Astrocyte (in vitro differentiated cells and primary cell): ENCODE measurements around the gene OXER1. TPM values are rescaled to one million over a fixed set of nuclear protein-coding genes. Genes with fewer than 3 reads are reported as not detected.

Experiments used
- DNase-seq: peaks from one replicate; pipeline ENCODE4 v3.0.0-alpha.2; 2010; ENCODE audit warnings: low read depth
- FAIRE-seq: peaks from 2 replicates; lab custom pipeline; 2011; peaks lifted over from hg19 to GRCh38; lab: Jason Lieb, UNC
- H2AFZ ChIP-seq: 2 replicates; pipeline ENCODE4 v1.6.0; 2012; ENCODE audit warnings: low read depth, low read length, inconsistent platforms
- H3K27ac ChIP-seq: 2 replicates; pipeline ENCODE4 v1.5.1; 2011; ENCODE audit warnings: low read depth, low read length, inconsistent platforms
- H3K27me3 ChIP-seq: 2 replicates; pipeline ENCODE4 v1.6.0; 2011; ENCODE audit warnings: low read length, inconsistent platforms; ENCODE audit not compliant: insufficient read depth
- H3K36me3 ChIP-seq: 2 replicates; pipeline ENCODE4 v1.5.1; 2011; ENCODE audit warnings: low read length, inconsistent platforms; ENCODE audit not compliant: insufficient read depth
- H3K4me1 ChIP-seq: 2 replicates; pipeline ENCODE4 v1.5.1; 2011; ENCODE audit warnings: low read length, inconsistent platforms; ENCODE audit not compliant: insufficient read depth
- H3K4me2 ChIP-seq: 2 replicates; pipeline ENCODE4 v1.6.0; 2012; ENCODE audit warnings: low read length, inconsistent platforms
- H3K4me3 ChIP-seq: 2 replicates; pipeline ENCODE4 v1.5.1; 2011; ENCODE audit warnings: low read depth, mild to moderate bottlenecking, low read length, inconsistent platforms; ENCODE audit not compliant: insufficient read depth
- H3K79me2 ChIP-seq: 2 replicates; pipeline ENCODE4 v1.6.0; 2012; ENCODE audit warnings: mild to moderate bottlenecking, low read length, inconsistent platforms; ENCODE audit not compliant: insufficient read depth
- H3K9ac ChIP-seq: 2 replicates; pipeline ENCODE4 v1.6.0; 2012; ENCODE audit warnings: mild to moderate bottlenecking, low read length, inconsistent platforms
- H3K9me3 ChIP-seq: 2 replicates; pipeline ENCODE4 v1.5.1; 2012; ENCODE audit warnings: low read depth, mild to moderate bottlenecking, low read length, inconsistent platforms; ENCODE audit not compliant: insufficient read depth
- H4K20me1 ChIP-seq: 2 replicates; pipeline ENCODE4 v1.6.0; 2012; ENCODE audit warnings: low read length, inconsistent platforms; ENCODE audit not compliant: insufficient read depth
- H3K27ac Mint-ChIP-seq: one replicate; pipeline ENCODE4 v1.8.0; 2021; ENCODE audit warnings: mild to moderate bottlenecking, mixed read lengths; ENCODE audit not compliant: unreplicated experiment
- H3K27me3 Mint-ChIP-seq: one replicate; pipeline ENCODE4 v1.8.0; 2021; ENCODE audit warnings: low read depth, mixed read lengths; ENCODE audit not compliant: unreplicated experiment
- H3K36me3 Mint-ChIP-seq: one replicate; pipeline ENCODE4 v1.8.0; 2021; ENCODE audit warnings: low read depth, mixed read lengths; ENCODE audit not compliant: unreplicated experiment
- H3K4me1 Mint-ChIP-seq: one replicate; pipeline ENCODE4 v1.8.0; 2021; ENCODE audit warnings: low read depth, mixed read lengths; ENCODE audit not compliant: unreplicated experiment
- H3K4me3 Mint-ChIP-seq: one replicate; pipeline ENCODE4 v1.8.0; 2021; ENCODE audit warnings: mild to moderate bottlenecking, moderate library complexity, mixed read lengths; ENCODE audit not compliant: unreplicated experiment
- H3K9me3 Mint-ChIP-seq: one replicate; pipeline ENCODE4 v1.8.0; 2021; ENCODE audit warnings: mild to moderate bottlenecking, mixed read lengths; ENCODE audit not compliant: unreplicated experiment
- EZH2 ChIP-seq: IDR thresholded peaks from 2 replicates; pipeline ENCODE4 v1.6.1; 2012; ENCODE audit warnings: mild to moderate bottlenecking, low read length, inconsistent platforms; ENCODE audit not compliant: insufficient read depth
- total RNA-seq: library from RNA; stranded (reverse); gene quantifications from 2 replicates; pipeline ENCODE4 v1.2.1, GENCODE V29; 2021
- TF ChIP-seq, protein P1 (sequence below): IDR thresholded peaks from 2 replicates; pipeline ENCODE4 v1.5.1; 2011; ENCODE audit warnings: low read depth, mild to moderate bottlenecking, inconsistent platforms, low read length, moderate library complexity; ENCODE audit not compliant: insufficient read depth

OXER1 gene
- total RNA-seq, 1 donor from 2014 or later = 0.39 TPM

DNA sequence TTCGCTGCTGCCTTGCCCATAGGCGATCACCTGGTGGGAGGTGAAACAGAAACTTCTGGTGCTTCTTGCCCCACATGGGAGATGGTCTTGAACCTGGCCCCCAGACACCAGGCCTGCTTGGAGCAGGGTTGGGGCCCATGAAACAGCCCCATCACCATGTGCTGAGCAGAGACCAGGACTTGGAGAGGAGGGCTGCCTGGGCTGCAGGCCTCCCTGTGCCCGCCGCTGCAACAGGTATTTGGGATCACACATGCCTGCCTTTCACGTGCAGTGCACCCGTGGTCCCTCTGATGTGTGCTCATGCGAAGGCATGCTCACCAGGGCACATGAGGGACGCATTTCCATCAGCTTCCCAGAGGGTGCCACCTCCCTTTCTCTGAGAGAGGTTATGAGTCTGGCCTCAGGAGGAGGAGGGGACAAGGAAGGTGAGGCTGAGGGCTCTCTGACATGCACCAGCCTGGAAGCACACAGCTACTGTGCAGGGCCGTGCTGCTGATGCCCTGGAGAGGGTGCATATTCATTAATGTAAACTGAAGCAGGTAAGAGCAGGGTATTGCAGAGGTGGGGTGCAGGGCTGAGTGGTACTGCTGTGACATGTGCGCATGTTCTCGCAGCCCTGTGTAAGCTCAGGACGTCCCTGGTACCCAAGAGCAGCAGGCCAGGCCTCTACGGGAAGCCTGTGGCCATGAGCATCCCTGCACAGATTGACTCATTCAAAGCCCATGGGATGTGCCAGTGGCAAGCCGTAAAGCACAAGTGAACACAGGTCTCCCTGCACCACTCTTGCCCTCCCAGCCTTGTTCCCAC, 4.2 kb upstream of the OXER1 start:
- H3K9me3 Mint-ChIP-seq = peaks cover 1% of the 10 kb centered on the region
- no peak overlapping the region for H3K4me3 Mint-ChIP-seq
- Histone ChIP-seq H3K4me3 (no peak overlapping the region), H4K20me1 (no peaks in the 10 kb centered on the region), H2AFZ (no peak overlapping the region), H3K79me2 (no peaks in the 10 kb centered on the region), H3K9ac (no peak overlapping the region), H3K27me3 (no peaks in the 10 kb centered on the region), H3K9me3 (no peaks in the 10 kb centered on the region), H3K4me2 (no peak overlapping the region), H3K27ac (no peak overlapping the region), H3K36me3 (no peaks in the 10 kb centered on the region), H3K4me1 (no peaks in the 10 kb centered on the region)
- no peaks in the 10 kb centered on the region for H3K4me1 Mint-ChIP-seq
- TF ChIP-seq EZH2 = no peak
- TF ChIP-seq, protein P1, sequence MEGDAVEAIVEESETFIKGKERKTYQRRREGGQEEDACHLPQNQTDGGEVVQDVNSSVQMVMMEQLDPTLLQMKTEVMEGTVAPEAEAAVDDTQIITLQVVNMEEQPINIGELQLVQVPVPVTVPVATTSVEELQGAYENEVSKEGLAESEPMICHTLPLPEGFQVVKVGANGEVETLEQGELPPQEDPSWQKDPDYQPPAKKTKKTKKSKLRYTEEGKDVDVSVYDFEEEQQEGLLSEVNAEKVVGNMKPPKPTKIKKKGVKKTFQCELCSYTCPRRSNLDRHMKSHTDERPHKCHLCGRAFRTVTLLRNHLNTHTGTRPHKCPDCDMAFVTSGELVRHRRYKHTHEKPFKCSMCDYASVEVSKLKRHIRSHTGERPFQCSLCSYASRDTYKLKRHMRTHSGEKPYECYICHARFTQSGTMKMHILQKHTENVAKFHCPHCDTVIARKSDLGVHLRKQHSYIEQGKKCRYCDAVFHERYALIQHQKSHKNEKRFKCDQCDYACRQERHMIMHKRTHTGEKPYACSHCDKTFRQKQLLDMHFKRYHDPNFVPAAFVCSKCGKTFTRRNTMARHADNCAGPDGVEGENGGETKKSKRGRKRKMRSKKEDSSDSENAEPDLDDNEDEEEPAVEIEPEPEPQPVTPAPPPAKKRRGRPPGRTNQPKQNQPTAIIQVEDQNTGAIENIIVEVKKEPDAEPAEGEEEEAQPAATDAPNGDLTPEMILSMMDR = no peak
- FAIRE-seq = no peak
- DNase-seq = no peak
- H3K36me3 Mint-ChIP-seq = peaks cover 10% of the 10 kb centered on the region
- no peak overlapping the region for H3K27ac Mint-ChIP-seq
- no peaks in the 10 kb centered on the region for H3K27me3 Mint-ChIP-seq

DNA sequence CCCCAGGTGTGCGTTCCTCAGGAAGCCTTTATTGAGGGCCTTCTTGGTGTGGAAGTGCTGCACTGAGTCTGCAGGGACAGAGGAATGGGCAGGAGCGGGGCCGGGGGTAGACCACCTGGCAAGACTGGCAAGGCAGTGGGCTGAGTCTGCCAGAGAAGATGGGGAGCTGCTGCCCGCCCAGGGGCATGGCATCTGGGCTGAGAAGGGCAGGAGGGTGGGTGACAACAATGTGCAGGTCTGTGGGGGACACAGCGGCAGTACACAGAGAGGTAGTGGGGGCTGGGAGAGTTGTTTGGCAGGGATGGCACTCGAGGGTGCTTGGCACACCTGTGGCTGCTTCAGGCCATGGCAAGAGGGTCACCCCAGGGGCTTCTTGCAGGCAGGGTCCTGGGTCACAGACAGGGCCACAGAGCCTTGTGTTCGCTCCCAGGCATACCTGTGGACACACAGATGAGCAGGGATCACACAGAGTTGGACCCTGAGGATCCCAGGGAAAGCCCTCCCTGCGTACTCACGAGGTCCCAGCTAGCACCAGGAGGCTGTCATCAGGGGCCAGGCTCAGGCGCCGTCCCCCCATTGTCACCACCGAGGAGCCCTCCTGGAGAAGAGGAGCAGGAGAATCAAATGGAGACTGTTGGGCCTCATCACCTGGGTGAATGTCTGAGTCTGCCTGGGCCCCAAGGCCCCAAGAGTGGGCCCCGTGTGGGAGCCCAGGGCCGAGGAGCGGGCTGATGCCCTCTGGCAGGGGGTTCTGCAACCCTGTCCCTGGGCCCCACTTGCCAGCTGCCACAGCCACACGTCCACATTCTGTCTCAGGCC, 3.4 kb upstream of the OXER1 start:
- peaks cover 15% of the 10 kb centered on the region for H3K36me3 Mint-ChIP-seq
- Histone ChIP-seq H3K4me2 (no peak overlapping the region), H3K9me3 (no peaks in the 10 kb centered on the region), H2AFZ (no peak overlapping the region), H3K27ac (no peak overlapping the region), H3K36me3 (no peaks in the 10 kb centered on the region), H3K79me2 (no peaks in the 10 kb centered on the region), H3K4me3 (no peak overlapping the region), H3K9ac (no peak overlapping the region), H3K27me3 (no peaks in the 10 kb centered on the region), H3K4me1 (no peaks in the 10 kb centered on the region), H4K20me1 (no peaks in the 10 kb centered on the region)
- FAIRE-seq (no peak), DNase-seq (no peak)
- H3K4me1 Mint-ChIP-seq = no peaks in the 10 kb centered on the region
- TF ChIP-seq, protein P1 = no peak
- no peak for TF ChIP-seq EZH2
- H3K27ac Mint-ChIP-seq = peak overlapping the region; percentile 66
- no peaks in the 10 kb centered on the region for H3K27me3 Mint-ChIP-seq
- no peak overlapping the region for H3K4me3 Mint-ChIP-seq
- peaks cover 2% of the 10 kb centered on the region for H3K9me3 Mint-ChIP-seq
